Globus pallidus (tissue), 1 donor: Measurements from ENCODE around the gene ARL13B.
A peak's percentile ranks its signal among the peaks of the same experiment; 100 is the strongest.
"Not testable (repeated sequence)": the region's sequence is repeated elsewhere in the genome, so short reads cannot be mapped to it uniquely, and the experiment has no call there.

ENCODE experiments used
- DNase-seq: peaks from one replicate; pipeline ENCODE4 v3.0.0-alpha.2; 2015; ENCODE audit warnings: low spot score

The ARL13B gene

GRCh38 chr3:93979850-93980676 is at the start of gene ARL13B:
Gene ARL13B (plus strand): TSS chr3:93980155. CDS start chr3:93980424, 269 bp downstream.
- peak; percentile 98 for DNase-seq

GRCh38 chr3:93931597-93932229 is 48.2 kb upstream of the ARL13B start:
- no peak for DNase-seq

GRCh38 chr3:93934366-93935046 is 45.4 kb upstream of the ARL13B start:
- no peak for DNase-seq

GRCh38 chr3:93936549-93936948 is 43.4 kb upstream of the ARL13B start:
- no peak for DNase-seq

- not testable (repeated sequence) for DNase-seq
Observed at GRCh38 chr3:93937485-93937884, 42.5 kb upstream of the ARL13B start.

- DNase-seq: not testable (repeated sequence)
Observed at GRCh38 chr3:93949958-93950357, 30.0 kb upstream of the ARL13B start.

- no peak for DNase-seq
Observed at GRCh38 chr3:93961026-93961425, 18.9 kb upstream of the ARL13B start.

- no peak for DNase-seq
Observed at GRCh38 chr3:93961489-93961888, 18.5 kb upstream of the ARL13B start.

- no peak for DNase-seq
Observed at GRCh38 chr3:93962798-93963197, 17.2 kb upstream of the ARL13B start.

GRCh38 chr3:93965106-93965505 is 14.8 kb upstream of the ARL13B start:
- not testable (repeated sequence) for DNase-seq

- DNase-seq: no peak
Observed at GRCh38 chr3:93969443-93969842, 10.5 kb upstream of the ARL13B start.

- no peak for DNase-seq
Observed at GRCh38 chr3:93969997-93970396, 10.0 kb upstream of the ARL13B start.

- peak; percentile 63 for DNase-seq
Observed at GRCh38 chr3:93973131-93974126, 6.5 kb upstream of the ARL13B start, which contains the start of gene PROS1. Gene PROS1 (minus strand): TSS chr3:93973896. CDS start chr3:93973749, 147 bp downstream.

- DNase-seq: no peak
Observed at GRCh38 chr3:93981649-93982048, 1.7 kb downstream of the ARL13B start.

- no peak for DNase-seq
Observed at GRCh38 chr3:93983408-93983807, 3.5 kb downstream of the ARL13B start.

GRCh38 chr3:93984618-93985017 is 4.7 kb downstream of the ARL13B start:
- DNase-seq: no peak

GRCh38 chr3:93988283-93988682 is 8.3 kb downstream of the ARL13B start:
- no peak for DNase-seq

- DNase-seq: no peak
Observed at GRCh38 chr3:93988764-93989163, 8.8 kb downstream of the ARL13B start.

GRCh38 chr3:93989241-93989640 is 9.3 kb downstream of the ARL13B start:
- no peak for DNase-seq

GRCh38 chr3:93991631-93992030 is 11.7 kb downstream of the ARL13B start:
- DNase-seq: no peak

- no peak for DNase-seq
Observed at GRCh38 chr3:93992207-93992606, 12.3 kb downstream of the ARL13B start.
